ENCODE measurements around the gene RND2. TPM values are rescaled to one million over a fixed set of nuclear protein-coding genes. Genes with fewer than 3 reads are reported as not detected.
A peak's percentile ranks its signal among the peaks of the same experiment; 100 is the strongest.

The RND2 gene
- total and polyA plus RNA-seq, 2 experiments from 2014 or later: 18.5 to 22.9 TPM

DNA sequence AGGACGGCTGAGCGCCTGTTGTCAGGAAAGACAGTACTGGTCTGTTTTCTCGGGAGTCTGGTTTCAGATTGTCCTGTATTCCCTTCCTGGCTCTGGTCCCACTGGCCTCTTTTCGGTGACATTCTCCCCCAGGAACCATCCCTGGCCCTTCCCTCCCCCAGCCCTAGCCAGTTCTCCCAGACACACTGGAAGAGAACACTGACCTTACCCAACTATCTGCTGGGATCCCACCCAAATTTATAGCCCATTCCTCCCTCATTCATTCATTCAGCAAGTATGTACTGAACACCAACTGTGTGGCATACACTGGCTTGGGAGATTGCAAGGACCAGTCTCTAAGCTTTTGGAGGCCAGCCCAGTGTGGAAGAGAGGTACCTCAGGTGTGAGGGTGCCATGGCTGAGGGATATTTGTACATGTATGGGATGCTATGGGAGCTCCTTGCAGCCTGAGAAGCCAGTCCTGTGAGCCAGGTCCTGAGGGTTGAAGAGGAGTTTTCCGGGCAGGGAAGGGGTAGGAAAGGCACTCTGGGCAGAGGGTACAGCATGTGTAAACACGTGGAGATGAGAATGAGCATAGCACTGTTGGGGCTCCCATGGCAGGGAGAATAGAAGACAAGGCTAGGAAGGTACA lies 5.2 kb downstream of the RND2 start (continued):
- TF ChIP-seq, protein P1, sequence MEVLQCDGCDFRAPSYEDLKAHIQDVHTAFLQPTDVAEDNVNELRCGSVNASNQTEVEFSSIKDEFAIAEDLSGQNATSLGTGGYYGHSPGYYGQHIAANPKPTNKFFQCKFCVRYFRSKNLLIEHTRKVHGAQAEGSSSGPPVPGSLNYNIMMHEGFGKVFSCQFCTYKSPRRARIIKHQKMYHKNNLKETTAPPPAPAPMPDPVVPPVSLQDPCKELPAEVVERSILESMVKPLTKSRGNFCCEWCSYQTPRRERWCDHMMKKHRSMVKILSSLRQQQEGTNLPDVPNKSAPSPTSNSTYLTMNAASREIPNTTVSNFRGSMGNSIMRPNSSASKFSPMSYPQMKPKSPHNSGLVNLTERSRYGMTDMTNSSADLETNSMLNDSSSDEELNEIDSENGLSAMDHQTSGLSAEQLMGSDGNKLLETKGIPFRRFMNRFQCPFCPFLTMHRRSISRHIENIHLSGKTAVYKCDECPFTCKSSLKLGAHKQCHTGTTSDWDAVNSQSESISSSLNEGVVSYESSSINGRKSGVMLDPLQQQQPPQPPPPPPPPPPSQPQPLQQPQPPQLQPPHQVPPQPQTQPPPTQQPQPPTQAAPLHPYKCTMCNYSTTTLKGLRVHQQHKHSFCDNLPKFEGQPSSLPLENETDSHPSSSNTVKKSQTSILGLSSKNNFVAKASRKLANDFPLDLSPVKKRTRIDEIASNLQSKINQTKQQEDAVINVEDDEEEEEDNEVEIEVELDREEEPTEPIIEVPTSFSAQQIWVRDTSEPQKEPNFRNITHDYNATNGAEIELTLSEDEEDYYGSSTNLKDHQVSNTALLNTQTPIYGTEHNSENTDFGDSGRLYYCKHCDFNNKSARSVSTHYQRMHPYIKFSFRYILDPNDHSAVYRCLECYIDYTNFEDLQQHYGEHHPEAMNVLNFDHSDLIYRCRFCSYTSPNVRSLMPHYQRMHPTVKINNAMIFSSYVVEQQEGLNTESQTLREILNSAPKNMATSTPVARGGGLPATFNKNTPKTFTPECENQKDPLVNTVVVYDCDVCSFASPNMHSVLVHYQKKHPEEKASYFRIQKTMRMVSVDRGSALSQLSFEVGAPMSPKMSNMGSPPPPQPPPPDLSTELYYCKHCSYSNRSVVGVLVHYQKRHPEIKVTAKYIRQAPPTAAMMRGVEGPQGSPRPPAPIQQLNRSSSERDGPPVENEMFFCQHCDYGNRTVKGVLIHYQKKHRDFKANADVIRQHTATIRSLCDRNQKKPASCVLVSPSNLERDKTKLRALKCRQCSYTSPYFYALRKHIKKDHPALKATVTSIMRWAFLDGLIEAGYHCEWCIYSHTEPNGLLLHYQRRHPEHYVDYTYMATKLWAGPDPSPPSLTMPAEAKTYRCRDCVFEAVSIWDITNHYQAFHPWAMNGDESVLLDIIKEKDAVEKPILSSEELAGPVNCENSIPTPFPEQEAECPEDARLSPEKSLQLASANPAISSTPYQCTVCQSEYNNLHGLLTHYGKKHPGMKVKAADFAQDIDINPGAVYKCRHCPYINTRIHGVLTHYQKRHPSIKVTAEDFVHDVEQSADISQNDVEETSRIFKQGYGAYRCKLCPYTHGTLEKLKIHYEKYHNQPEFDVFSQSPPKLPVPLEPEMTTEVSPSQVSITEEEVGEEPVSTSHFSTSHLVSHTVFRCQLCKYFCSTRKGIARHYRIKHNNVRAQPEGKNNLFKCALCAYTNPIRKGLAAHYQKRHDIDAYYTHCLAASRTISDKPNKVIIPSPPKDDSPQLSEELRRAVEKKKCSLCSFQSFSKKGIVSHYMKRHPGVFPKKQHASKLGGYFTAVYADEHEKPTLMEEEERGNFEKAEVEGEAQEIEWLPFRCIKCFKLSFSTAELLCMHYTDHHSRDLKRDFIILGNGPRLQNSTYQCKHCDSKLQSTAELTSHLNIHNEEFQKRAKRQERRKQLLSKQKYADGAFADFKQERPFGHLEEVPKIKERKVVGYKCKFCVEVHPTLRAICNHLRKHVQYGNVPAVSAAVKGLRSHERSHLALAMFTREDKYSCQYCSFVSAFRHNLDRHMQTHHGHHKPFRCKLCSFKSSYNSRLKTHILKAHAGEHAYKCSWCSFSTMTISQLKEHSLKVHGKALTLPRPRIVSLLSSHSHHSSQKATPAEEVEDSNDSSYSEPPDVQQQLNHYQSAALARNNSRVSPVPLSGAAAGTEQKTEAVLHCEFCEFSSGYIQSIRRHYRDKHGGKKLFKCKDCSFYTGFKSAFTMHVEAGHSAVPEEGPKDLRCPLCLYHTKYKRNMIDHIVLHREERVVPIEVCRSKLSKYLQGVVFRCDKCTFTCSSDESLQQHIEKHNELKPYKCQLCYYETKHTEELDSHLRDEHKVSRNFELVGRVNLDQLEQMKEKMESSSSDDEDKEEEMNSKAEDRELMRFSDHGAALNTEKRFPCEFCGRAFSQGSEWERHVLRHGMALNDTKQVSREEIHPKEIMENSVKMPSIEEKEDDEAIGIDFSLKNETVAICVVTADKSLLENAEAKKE (CRISPR knock-in tag; IDR thresholded peaks at IDR 0.05): no peak
- TF ChIP-seq ZNF331 (CRISPR knock-in tag; IDR thresholded peaks at IDR 0.05; ENCODE audit: low read depth): no peak
- TF ChIP-seq, protein P2, sequence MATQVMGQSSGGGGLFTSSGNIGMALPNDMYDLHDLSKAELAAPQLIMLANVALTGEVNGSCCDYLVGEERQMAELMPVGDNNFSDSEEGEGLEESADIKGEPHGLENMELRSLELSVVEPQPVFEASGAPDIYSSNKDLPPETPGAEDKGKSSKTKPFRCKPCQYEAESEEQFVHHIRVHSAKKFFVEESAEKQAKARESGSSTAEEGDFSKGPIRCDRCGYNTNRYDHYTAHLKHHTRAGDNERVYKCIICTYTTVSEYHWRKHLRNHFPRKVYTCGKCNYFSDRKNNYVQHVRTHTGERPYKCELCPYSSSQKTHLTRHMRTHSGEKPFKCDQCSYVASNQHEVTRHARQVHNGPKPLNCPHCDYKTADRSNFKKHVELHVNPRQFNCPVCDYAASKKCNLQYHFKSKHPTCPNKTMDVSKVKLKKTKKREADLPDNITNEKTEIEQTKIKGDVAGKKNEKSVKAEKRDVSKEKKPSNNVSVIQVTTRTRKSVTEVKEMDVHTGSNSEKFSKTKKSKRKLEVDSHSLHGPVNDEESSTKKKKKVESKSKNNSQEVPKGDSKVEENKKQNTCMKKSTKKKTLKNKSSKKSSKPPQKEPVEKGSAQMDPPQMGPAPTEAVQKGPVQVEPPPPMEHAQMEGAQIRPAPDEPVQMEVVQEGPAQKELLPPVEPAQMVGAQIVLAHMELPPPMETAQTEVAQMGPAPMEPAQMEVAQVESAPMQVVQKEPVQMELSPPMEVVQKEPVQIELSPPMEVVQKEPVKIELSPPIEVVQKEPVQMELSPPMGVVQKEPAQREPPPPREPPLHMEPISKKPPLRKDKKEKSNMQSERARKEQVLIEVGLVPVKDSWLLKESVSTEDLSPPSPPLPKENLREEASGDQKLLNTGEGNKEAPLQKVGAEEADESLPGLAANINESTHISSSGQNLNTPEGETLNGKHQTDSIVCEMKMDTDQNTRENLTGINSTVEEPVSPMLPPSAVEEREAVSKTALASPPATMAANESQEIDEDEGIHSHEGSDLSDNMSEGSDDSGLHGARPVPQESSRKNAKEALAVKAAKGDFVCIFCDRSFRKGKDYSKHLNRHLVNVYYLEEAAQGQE (IDR thresholded peaks at IDR 0.05; ENCODE audit: unreplicated experiment): no peak

DNA sequence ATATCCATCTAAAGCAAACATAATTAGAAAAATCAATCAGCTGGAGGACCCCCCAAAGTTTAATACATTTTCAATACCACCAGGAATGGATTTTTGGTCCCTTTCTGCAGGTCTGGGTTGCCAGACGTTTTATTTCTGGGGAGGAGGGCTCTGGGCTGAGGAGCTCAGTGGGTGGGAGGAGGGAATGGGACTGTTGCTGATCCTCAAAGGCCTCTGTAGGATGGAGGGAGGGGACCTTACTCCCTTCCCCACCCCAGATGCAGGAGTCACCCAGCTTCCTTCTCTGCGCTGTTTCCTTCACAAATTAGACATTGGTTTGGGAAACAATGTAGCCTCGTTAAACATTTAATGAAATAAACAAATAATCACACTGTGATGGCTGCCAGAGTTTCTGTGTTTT lies 6.6 kb downstream of the RND2 start:
- DNase-seq (ENCODE audit: low spot score) (no peak), ATAC-seq (no peak)
- Mint-ChIP-seq H3K27ac (0 out of 2 replicates have a peak overlapping the region, but pooled peaks have one; percentile 31), H3K4me1 (peaks cover 67% of the 10 kb centered on the region), H3K4me3 (no peak overlapping the region), H3K36me3 (ENCODE audit: low read depth) (peaks cover 21% of the 10 kb centered on the region), H3K27me3 (ENCODE audit: insufficient read depth, low read depth, poor library complexity) (peaks cover 30% of the 10 kb centered on the region), H3K9me3 (no peaks in the 10 kb centered on the region)
- no peak overlapping the region for H2AFZ ChIP-seq
- H3K4me3 ChIP-seq: no peak overlapping the region
- H3K9me2 ChIP-seq (ENCODE audit: insufficient read depth): no peaks in the 10 kb centered on the region
- peaks cover 18% of the 10 kb centered on the region for H3F3A ChIP-seq (replicated peaks; ENCODE audit: low read depth)
- 0 out of 2 replicates have a peak, but pooled peaks cover 4% of the 10 kb centered on the region for H3K79me2 ChIP-seq (replicated peaks; ENCODE audit: insufficient read depth)
- H4K20me1 ChIP-seq (replicated peaks; ENCODE audit: insufficient read depth): no peaks in the 10 kb centered on the region
- no peak overlapping the region; the same call in 1 of the 2 replicates for H3K27ac ChIP-seq (ENCODE audit: low read depth)
- H3K4me1 ChIP-seq (ENCODE audit: insufficient read depth): peaks cover 60% of the 10 kb centered on the region
- H3K27me3 ChIP-seq (ENCODE audit: insufficient read depth): no peaks in the 10 kb centered on the region
- H3K36me3 ChIP-seq (ENCODE audit: insufficient read depth): no peaks in the 10 kb centered on the region
- H3K4me2 ChIP-seq: peak overlapping the region; percentile 66; the same call in 1 of the 2 replicates
- TF ChIP-seq, protein P2 (IDR thresholded peaks at IDR 0.05; ENCODE audit: unreplicated experiment): no peak
- TF ChIP-seq, protein P3, sequence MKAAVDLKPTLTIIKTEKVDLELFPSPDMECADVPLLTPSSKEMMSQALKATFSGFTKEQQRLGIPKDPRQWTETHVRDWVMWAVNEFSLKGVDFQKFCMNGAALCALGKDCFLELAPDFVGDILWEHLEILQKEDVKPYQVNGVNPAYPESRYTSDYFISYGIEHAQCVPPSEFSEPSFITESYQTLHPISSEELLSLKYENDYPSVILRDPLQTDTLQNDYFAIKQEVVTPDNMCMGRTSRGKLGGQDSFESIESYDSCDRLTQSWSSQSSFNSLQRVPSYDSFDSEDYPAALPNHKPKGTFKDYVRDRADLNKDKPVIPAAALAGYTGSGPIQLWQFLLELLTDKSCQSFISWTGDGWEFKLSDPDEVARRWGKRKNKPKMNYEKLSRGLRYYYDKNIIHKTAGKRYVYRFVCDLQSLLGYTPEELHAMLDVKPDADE (IDR thresholded peaks at IDR 0.05): no peak
- TF ChIP-seq NANOG (IDR thresholded peaks at IDR 0.05; ENCODE audit: borderline replicate concordance) (no peak), ZNF331 (CRISPR knock-in tag; IDR thresholded peaks at IDR 0.05; ENCODE audit: low read depth) (no peak), STAT1 (IDR thresholded peaks at IDR 0.05; ENCODE audit: unreplicated experiment) (no peak), ZNF114 (CRISPR knock-in tag; IDR thresholded peaks at IDR 0.05) (no peak)

Data from GM23338 (cell line).